Activated CD4-positive, alpha-beta T cell treated with anti-CD3 and anti-CD28 coated beads, Interleukin-2, amount 10 ng/mL, durations not matched to agents 7 days and 5 days (primary cell): ENCODE data around the gene OS9. TPM values are rescaled to one million over a fixed set of nuclear protein-coding genes. Genes with fewer than 3 reads are reported as not detected.
A peak's percentile ranks its signal among the peaks of the same experiment; 100 is the strongest.

Experiments used
- CTCF ChIA-PET: fragments of 350-600 bp; sonication (Branson Sonifier 250); formaldehyde crosslinking; loops from one replicate; lab custom pipeline; 2021; ENCODE audit warnings: antibody characterized with exemption; lab: Charles Lee
- POLR2A ChIA-PET: fragments of 350-600 bp; sonication (Branson Sonifier 250); formaldehyde crosslinking; loops from one replicate; lab custom pipeline; 2021; ENCODE audit warnings: antibody characterized with exemption; lab: Charles Lee
- DNase-seq: peaks from one replicate; pipeline ENCODE4 v3.0.0-alpha.2; 2020
- H3K27ac Mint-ChIP-seq: one replicate; pipeline ENCODE4 v1.8.0; 2021; ENCODE audit warnings: mild to moderate bottlenecking, moderate library complexity, mixed read lengths
- H3K27me3 Mint-ChIP-seq: one replicate; pipeline ENCODE4 v1.8.0; 2021; ENCODE audit warnings: mixed read lengths
- H3K36me3 Mint-ChIP-seq: one replicate; pipeline ENCODE4 v1.8.0; 2021; ENCODE audit warnings: low read depth, mixed read lengths
- H3K4me1 Mint-ChIP-seq: one replicate; pipeline ENCODE4 v1.8.0; 2021; ENCODE audit warnings: mixed read lengths
- H3K4me3 Mint-ChIP-seq: one replicate; pipeline ENCODE4 v1.8.0; 2021; ENCODE audit warnings: mild to moderate bottlenecking, moderate library complexity, mixed read lengths
- H3K9me3 Mint-ChIP-seq: one replicate; pipeline ENCODE4 v1.8.0; 2021; ENCODE audit warnings: mixed read lengths
- total RNA-seq, 2 experiments: library from RNA; stranded (reverse); gene quantifications; one replicate each; pipeline ENCODE4 v1.2.3, GENCODE V29; 2021

OS9 gene
- total RNA-seq, 2 experiments from 2014 or later = 138 to 142 TPM

- POLR2A ChIA-PET = no interaction called here
- Mint-ChIP-seq H3K36me3 (peaks cover 62% of the 10 kb centered on the region), H3K4me3 (no peak overlapping the region), H3K27ac (no peak overlapping the region), H3K4me1 (peaks cover 6% of the 10 kb centered on the region), H3K9me3 (no peaks in the 10 kb centered on the region), H3K27me3 (no peaks in the 10 kb centered on the region)
- peak; percentile 5 for DNase-seq
- CTCF ChIA-PET = interaction anchor here (0.5 to 0.9 kb wide), 4 partner anchors 9 to 1033 kb away, joined by 3 to 7 read pairs (median 4); no protein-coding TSS in a partner anchor
Measured at GRCh38 chr12:57726884-57727757, 33.2 kb downstream of the OS9 start.

GRCh38 chr12:57727758-57728395 is 33.9 kb downstream of the OS9 start:
- POLR2A ChIA-PET = no interaction called here
- Mint-ChIP-seq H3K27ac (peak overlapping the region; percentile 27), H3K9me3 (no peaks in the 10 kb centered on the region), H3K36me3 (peaks cover 67% of the 10 kb centered on the region), H3K4me3 (no peak overlapping the region), H3K27me3 (no peaks in the 10 kb centered on the region), H3K4me1 (peaks cover 6% of the 10 kb centered on the region)
- DNase-seq = peak; percentile 5
- CTCF ChIA-PET = interaction anchor here (0.6 to 0.9 kb wide), 3 partner anchors 9 to 145 kb away, joined by 3 to 5 read pairs (median 4); no protein-coding TSS in a partner anchor

- Mint-ChIP-seq H3K36me3 (peaks cover 77% of the 10 kb centered on the region), H3K27ac (no peak overlapping the region), H3K4me1 (peaks cover 6% of the 10 kb centered on the region), H3K27me3 (no peaks in the 10 kb centered on the region), H3K4me3 (no peak overlapping the region), H3K9me3 (no peaks in the 10 kb centered on the region)
- DNase-seq = no peak
- POLR2A ChIA-PET = no interaction called here
- CTCF ChIA-PET = interaction anchor here (0.7 to 0.9 kb wide), 2 partner anchors 9 to 25 kb away, joined by 3 read pairs; no protein-coding TSS in a partner anchor
Measured at GRCh38 chr12:57729321-57729844, 35.5 kb downstream of the OS9 start.

GRCh38 chr12:57730336-57731067 is 36.6 kb downstream of the OS9 start:
- ChIA-PET CTCF (interaction anchor here (0.9 to 1.5 kb wide), 2 partner anchors 24 to 37 kb away, joined by 3 read pairs; partner anchors contain the start of gene OS9), POLR2A (no interaction called here)
- Mint-ChIP-seq H3K9me3 (no peaks in the 10 kb centered on the region), H3K36me3 (peaks cover 82% of the 10 kb centered on the region), H3K4me3 (no peak overlapping the region), H3K27me3 (no peaks in the 10 kb centered on the region), H3K4me1 (peaks cover 3% of the 10 kb centered on the region), H3K27ac (no peak overlapping the region)
- DNase-seq = no peak

GRCh38 chr12:57731411-57732080 is 37.6 kb downstream of the OS9 start:
- Mint-ChIP-seq H3K36me3 (peaks cover 80% of the 10 kb centered on the region), H3K4me3 (no peak overlapping the region), H3K9me3 (no peaks in the 10 kb centered on the region), H3K27me3 (no peaks in the 10 kb centered on the region), H3K4me1 (peaks cover 2% of the 10 kb centered on the region), H3K27ac (no peak overlapping the region)
- no peak for DNase-seq
- ChIA-PET POLR2A (no interaction called here), CTCF (interaction anchor here (0.5 to 1.5 kb wide), 2 partner anchors 23 to 38 kb away, joined by 3 read pairs; partner anchors contain the start of gene OS9)

GRCh38 chr12:57732270-57732669 is 38.3 kb downstream of the OS9 start:
- peaks cover 79% of the 10 kb centered on the region for H3K36me3 Mint-ChIP-seq
- peaks cover 6% of the 10 kb centered on the region for H3K4me1 Mint-ChIP-seq
- H3K27ac Mint-ChIP-seq = no peak overlapping the region
- ChIA-PET CTCF (interaction anchor here (0.5 to 2.9 kb wide), 5 partner anchors 9 to 149 kb away, joined by 3 to 8 read pairs (median 5); partner anchors contain the start of gene OS9), POLR2A (no interaction called here)
- DNase-seq = no peak
- no peak overlapping the region for H3K4me3 Mint-ChIP-seq
- no peaks in the 10 kb centered on the region for H3K27me3 Mint-ChIP-seq
- H3K9me3 Mint-ChIP-seq = no peaks in the 10 kb centered on the region

GRCh38 chr12:57732726-57733593 is 39.0 kb downstream of the OS9 start:
- DNase-seq = no peak
- no peaks in the 10 kb centered on the region for H3K9me3 Mint-ChIP-seq
- H3K4me1 Mint-ChIP-seq = peaks cover 6% of the 10 kb centered on the region
- ChIA-PET POLR2A (no interaction called here), CTCF (interaction anchor here (1.2 to 2.9 kb wide), 3 partner anchors 8 to 150 kb away, joined by 5 to 8 read pairs (median 5); no protein-coding TSS in a partner anchor)
- H3K27ac Mint-ChIP-seq = no peak overlapping the region
- H3K27me3 Mint-ChIP-seq = no peaks in the 10 kb centered on the region
- H3K4me3 Mint-ChIP-seq = no peak overlapping the region
- H3K36me3 Mint-ChIP-seq = peaks cover 74% of the 10 kb centered on the region

- H3K36me3 Mint-ChIP-seq = peaks cover 67% of the 10 kb centered on the region
- peaks cover 7% of the 10 kb centered on the region for H3K4me1 Mint-ChIP-seq
- H3K27ac Mint-ChIP-seq = no peak overlapping the region
- CTCF ChIA-PET = interaction anchor here (2.9 kb wide), 1 partner anchor 12 kb away, joined by 8 read pairs; no protein-coding TSS in a partner anchor
- H3K9me3 Mint-ChIP-seq = no peaks in the 10 kb centered on the region
- H3K27me3 Mint-ChIP-seq = no peaks in the 10 kb centered on the region
- DNase-seq = no peak
- POLR2A ChIA-PET = no interaction called here
- H3K4me3 Mint-ChIP-seq = no peak overlapping the region
Measured at GRCh38 chr12:57733928-57734327, 40.0 kb downstream of the OS9 start.

- CTCF ChIA-PET = interaction anchor here (0.8 to 2.9 kb wide), 4 partner anchors 10 to 22 kb away, joined by 3 to 8 read pairs (median 6); partner anchors contain the start of gene TSPAN31
- H3K27ac Mint-ChIP-seq = no peak overlapping the region
- no peaks in the 10 kb centered on the region for H3K27me3 Mint-ChIP-seq
- H3K36me3 Mint-ChIP-seq = peaks cover 68% of the 10 kb centered on the region
- POLR2A ChIA-PET = interaction anchor here (0.7 kb wide), 1 partner anchor 8 kb away, joined by 3 read pairs; no protein-coding TSS in a partner anchor
- no peak for DNase-seq
- no peaks in the 10 kb centered on the region for H3K9me3 Mint-ChIP-seq
- peaks cover 13% of the 10 kb centered on the region for H3K4me1 Mint-ChIP-seq
- H3K4me3 Mint-ChIP-seq = no peak overlapping the region
Measured at GRCh38 chr12:57734591-57734990, 40.7 kb downstream of the OS9 start.

GRCh38 chr12:57735198-57735855 is 41.4 kb downstream of the OS9 start:
- H3K4me3 Mint-ChIP-seq = no peak overlapping the region
- H3K27ac Mint-ChIP-seq = no peak overlapping the region
- ChIA-PET POLR2A (interaction anchor here (0.7 kb wide), 1 partner anchor 9 kb away, joined by 3 read pairs; no protein-coding TSS in a partner anchor), CTCF (interaction anchor here (0.8 to 2.9 kb wide), 4 partner anchors 9 to 22 kb away, joined by 3 to 8 read pairs (median 6); partner anchors contain the start of gene TSPAN31)
- H3K36me3 Mint-ChIP-seq = peaks cover 62% of the 10 kb centered on the region
- no peak for DNase-seq
- peaks cover 19% of the 10 kb centered on the region for H3K4me1 Mint-ChIP-seq
- no peaks in the 10 kb centered on the region for H3K27me3 Mint-ChIP-seq
- no peaks in the 10 kb centered on the region for H3K9me3 Mint-ChIP-seq
